Retinal pigment epithelial cell (primary cell): ENCODE measurements around the gene KCNJ3.

ENCODE experiments used
- DNase-seq: peaks from one replicate; pipeline ENCODE4 v3.0.0-alpha.2; 2010; ENCODE audit warnings: low read depth
- H3K4me3 ChIP-seq: 2 replicates; pipeline ENCODE4 v1.5.1; 2011; ENCODE audit warnings: mild to moderate bottlenecking, low read length, control low read depth, moderate library complexity
- CTCF ChIP-seq: conservative IDR thresholded peaks from 2 replicates; pipeline ENCODE4 v1.5.1; 2011; ENCODE audit warnings: low read depth, low read length, control low read depth, inconsistent platforms

Gene KCNJ3

GRCh38 chr2:154677401-154677800 is 21.1 kb upstream of the KCNJ3 start:
- TF ChIP-seq CTCF, result no peak
- no peak for DNase-seq
- no peak overlapping the region for H3K4me3 ChIP-seq

GRCh38 chr2:154681741-154682140 is 16.8 kb upstream of the KCNJ3 start:
- DNase-seq, result no peak
- no peak overlapping the region for H3K4me3 ChIP-seq
- TF ChIP-seq CTCF, result no peak

GRCh38 chr2:154686162-154686561 is 12.3 kb upstream of the KCNJ3 start:
- H3K4me3 ChIP-seq, result no peak overlapping the region
- TF ChIP-seq CTCF, result peak; percentile 38
- DNase-seq, result no peak

- no peak for TF ChIP-seq CTCF
- no peak for DNase-seq
- H3K4me3 ChIP-seq, result no peak overlapping the region
Observed at GRCh38 chr2:154688373-154688772, 10.1 kb upstream of the KCNJ3 start.

- TF ChIP-seq CTCF, result no peak
- no peak overlapping the region for H3K4me3 ChIP-seq
- no peak for DNase-seq
Observed at GRCh38 chr2:154689158-154689557, 9.3 kb upstream of the KCNJ3 start.

- TF ChIP-seq CTCF, result no peak
- H3K4me3 ChIP-seq, result no peak overlapping the region
- peak; percentile 32 for DNase-seq
Observed at GRCh38 chr2:154692927-154693326, 5.6 kb upstream of the KCNJ3 start.

- DNase-seq, result no peak
- TF ChIP-seq CTCF, result no peak
- H3K4me3 ChIP-seq, result no peak overlapping the region
Observed at GRCh38 chr2:154693741-154694340, 4.7 kb upstream of the KCNJ3 start.
